ENCODE results near the gene EFHC1. TPM values are rescaled to one million over a fixed set of nuclear protein-coding genes. Genes with fewer than 3 reads are reported as not detected.

The EFHC1 gene
- total and polyA plus RNA-seq, 2 experiments from 2014 or later = 24.3 to 28.0 TPM

DNA sequence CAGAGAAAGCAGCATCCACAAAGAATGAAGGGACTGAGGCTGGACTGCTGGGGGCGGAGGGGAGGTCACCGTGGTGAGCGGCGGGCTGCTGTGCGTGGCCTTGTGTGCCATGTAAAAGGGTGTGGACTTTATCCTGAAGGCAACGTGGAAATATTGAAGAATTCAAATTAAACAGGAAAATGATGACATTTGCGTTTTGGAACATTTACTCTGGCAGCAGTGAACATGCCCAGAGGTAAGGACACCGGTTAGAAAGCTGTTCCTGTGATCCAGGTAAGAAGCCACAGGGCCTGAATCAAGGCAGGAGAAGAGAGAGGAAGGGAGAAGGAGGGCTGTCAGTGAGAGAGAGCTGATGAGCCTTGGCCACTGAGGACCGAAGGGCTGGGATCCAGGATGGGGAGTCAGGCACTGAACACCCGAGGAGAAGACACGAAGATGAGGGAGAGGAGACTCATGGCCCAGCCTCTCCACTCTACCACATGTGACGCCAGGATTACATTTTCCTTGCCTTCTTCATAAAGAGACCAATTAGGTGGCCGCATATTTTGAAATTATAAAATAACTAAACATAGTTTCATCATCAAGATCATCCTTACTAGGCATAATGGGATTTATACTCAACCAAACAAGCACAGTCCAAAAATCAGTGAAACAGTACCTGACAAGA, 98.3 kb downstream of the EFHC1 start:
- peaks cover 31% of the 10 kb centered on the region for H3K36me3 Mint-ChIP-seq (ENCODE audit: low read depth)
- H3K79me2 ChIP-seq (replicated peaks; ENCODE audit: insufficient read depth) = peaks cover 2% of the 10 kb centered on the region; the same call in 1 of the 2 replicates

More for the DNA sequence above, 98.3 kb downstream of the EFHC1 start:
- TF ChIP-seq, protein P1, sequence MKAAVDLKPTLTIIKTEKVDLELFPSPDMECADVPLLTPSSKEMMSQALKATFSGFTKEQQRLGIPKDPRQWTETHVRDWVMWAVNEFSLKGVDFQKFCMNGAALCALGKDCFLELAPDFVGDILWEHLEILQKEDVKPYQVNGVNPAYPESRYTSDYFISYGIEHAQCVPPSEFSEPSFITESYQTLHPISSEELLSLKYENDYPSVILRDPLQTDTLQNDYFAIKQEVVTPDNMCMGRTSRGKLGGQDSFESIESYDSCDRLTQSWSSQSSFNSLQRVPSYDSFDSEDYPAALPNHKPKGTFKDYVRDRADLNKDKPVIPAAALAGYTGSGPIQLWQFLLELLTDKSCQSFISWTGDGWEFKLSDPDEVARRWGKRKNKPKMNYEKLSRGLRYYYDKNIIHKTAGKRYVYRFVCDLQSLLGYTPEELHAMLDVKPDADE (IDR thresholded peaks at IDR 0.05) = no peak
- no peak for TF ChIP-seq EZH2 (IDR thresholded peaks at IDR 0.05; ENCODE audit: low read depth, unreplicated experiment)
- TF ChIP-seq EZH2phosphoT487 (IDR thresholded peaks at IDR 0.05; ENCODE audit: unreplicated experiment) = no peak
- TF ChIP-seq ZNF114 (CRISPR knock-in tag; IDR thresholded peaks at IDR 0.05) = no peak
- no peak for TF ChIP-seq POLR2AphosphoS5 (IDR thresholded peaks at IDR 0.05; ENCODE audit: low read depth)
- TF ChIP-seq, protein P2, sequence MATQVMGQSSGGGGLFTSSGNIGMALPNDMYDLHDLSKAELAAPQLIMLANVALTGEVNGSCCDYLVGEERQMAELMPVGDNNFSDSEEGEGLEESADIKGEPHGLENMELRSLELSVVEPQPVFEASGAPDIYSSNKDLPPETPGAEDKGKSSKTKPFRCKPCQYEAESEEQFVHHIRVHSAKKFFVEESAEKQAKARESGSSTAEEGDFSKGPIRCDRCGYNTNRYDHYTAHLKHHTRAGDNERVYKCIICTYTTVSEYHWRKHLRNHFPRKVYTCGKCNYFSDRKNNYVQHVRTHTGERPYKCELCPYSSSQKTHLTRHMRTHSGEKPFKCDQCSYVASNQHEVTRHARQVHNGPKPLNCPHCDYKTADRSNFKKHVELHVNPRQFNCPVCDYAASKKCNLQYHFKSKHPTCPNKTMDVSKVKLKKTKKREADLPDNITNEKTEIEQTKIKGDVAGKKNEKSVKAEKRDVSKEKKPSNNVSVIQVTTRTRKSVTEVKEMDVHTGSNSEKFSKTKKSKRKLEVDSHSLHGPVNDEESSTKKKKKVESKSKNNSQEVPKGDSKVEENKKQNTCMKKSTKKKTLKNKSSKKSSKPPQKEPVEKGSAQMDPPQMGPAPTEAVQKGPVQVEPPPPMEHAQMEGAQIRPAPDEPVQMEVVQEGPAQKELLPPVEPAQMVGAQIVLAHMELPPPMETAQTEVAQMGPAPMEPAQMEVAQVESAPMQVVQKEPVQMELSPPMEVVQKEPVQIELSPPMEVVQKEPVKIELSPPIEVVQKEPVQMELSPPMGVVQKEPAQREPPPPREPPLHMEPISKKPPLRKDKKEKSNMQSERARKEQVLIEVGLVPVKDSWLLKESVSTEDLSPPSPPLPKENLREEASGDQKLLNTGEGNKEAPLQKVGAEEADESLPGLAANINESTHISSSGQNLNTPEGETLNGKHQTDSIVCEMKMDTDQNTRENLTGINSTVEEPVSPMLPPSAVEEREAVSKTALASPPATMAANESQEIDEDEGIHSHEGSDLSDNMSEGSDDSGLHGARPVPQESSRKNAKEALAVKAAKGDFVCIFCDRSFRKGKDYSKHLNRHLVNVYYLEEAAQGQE (IDR thresholded peaks at IDR 0.05; ENCODE audit: unreplicated experiment) = no peak
- TF ChIP-seq CTCF (conservative IDR thresholded peaks at IDR 0.05; ENCODE audit: low read depth in 2 of 2) = no peak
- no peak for TF ChIP-seq STAT1 (IDR thresholded peaks at IDR 0.05; ENCODE audit: unreplicated experiment)
- no peak for TF ChIP-seq ZNF331 (CRISPR knock-in tag; IDR thresholded peaks at IDR 0.05; ENCODE audit: low read depth)
- TF ChIP-seq JUNB (IDR thresholded peaks at IDR 0.05; ENCODE audit: unreplicated experiment) = no peak
- TF ChIP-seq NANOG (IDR thresholded peaks at IDR 0.05; ENCODE audit: borderline replicate concordance) = no peak
- TF ChIP-seq, protein P3, sequence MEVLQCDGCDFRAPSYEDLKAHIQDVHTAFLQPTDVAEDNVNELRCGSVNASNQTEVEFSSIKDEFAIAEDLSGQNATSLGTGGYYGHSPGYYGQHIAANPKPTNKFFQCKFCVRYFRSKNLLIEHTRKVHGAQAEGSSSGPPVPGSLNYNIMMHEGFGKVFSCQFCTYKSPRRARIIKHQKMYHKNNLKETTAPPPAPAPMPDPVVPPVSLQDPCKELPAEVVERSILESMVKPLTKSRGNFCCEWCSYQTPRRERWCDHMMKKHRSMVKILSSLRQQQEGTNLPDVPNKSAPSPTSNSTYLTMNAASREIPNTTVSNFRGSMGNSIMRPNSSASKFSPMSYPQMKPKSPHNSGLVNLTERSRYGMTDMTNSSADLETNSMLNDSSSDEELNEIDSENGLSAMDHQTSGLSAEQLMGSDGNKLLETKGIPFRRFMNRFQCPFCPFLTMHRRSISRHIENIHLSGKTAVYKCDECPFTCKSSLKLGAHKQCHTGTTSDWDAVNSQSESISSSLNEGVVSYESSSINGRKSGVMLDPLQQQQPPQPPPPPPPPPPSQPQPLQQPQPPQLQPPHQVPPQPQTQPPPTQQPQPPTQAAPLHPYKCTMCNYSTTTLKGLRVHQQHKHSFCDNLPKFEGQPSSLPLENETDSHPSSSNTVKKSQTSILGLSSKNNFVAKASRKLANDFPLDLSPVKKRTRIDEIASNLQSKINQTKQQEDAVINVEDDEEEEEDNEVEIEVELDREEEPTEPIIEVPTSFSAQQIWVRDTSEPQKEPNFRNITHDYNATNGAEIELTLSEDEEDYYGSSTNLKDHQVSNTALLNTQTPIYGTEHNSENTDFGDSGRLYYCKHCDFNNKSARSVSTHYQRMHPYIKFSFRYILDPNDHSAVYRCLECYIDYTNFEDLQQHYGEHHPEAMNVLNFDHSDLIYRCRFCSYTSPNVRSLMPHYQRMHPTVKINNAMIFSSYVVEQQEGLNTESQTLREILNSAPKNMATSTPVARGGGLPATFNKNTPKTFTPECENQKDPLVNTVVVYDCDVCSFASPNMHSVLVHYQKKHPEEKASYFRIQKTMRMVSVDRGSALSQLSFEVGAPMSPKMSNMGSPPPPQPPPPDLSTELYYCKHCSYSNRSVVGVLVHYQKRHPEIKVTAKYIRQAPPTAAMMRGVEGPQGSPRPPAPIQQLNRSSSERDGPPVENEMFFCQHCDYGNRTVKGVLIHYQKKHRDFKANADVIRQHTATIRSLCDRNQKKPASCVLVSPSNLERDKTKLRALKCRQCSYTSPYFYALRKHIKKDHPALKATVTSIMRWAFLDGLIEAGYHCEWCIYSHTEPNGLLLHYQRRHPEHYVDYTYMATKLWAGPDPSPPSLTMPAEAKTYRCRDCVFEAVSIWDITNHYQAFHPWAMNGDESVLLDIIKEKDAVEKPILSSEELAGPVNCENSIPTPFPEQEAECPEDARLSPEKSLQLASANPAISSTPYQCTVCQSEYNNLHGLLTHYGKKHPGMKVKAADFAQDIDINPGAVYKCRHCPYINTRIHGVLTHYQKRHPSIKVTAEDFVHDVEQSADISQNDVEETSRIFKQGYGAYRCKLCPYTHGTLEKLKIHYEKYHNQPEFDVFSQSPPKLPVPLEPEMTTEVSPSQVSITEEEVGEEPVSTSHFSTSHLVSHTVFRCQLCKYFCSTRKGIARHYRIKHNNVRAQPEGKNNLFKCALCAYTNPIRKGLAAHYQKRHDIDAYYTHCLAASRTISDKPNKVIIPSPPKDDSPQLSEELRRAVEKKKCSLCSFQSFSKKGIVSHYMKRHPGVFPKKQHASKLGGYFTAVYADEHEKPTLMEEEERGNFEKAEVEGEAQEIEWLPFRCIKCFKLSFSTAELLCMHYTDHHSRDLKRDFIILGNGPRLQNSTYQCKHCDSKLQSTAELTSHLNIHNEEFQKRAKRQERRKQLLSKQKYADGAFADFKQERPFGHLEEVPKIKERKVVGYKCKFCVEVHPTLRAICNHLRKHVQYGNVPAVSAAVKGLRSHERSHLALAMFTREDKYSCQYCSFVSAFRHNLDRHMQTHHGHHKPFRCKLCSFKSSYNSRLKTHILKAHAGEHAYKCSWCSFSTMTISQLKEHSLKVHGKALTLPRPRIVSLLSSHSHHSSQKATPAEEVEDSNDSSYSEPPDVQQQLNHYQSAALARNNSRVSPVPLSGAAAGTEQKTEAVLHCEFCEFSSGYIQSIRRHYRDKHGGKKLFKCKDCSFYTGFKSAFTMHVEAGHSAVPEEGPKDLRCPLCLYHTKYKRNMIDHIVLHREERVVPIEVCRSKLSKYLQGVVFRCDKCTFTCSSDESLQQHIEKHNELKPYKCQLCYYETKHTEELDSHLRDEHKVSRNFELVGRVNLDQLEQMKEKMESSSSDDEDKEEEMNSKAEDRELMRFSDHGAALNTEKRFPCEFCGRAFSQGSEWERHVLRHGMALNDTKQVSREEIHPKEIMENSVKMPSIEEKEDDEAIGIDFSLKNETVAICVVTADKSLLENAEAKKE (CRISPR knock-in tag; IDR thresholded peaks at IDR 0.05) = no peak
- no peak for TF ChIP-seq CREB1 (CRISPR knock-in tag; IDR thresholded peaks at IDR 0.05; ENCODE audit: low read depth)
- Histone ChIP-seq H3K27me3 (ENCODE audit: insufficient read depth) (no peaks in the 10 kb centered on the region), H3K36me3 (ENCODE audit: insufficient read depth) (no peaks in the 10 kb centered on the region; the same call in 1 of the 2 replicates), H4K20me1 (replicated peaks; ENCODE audit: insufficient read depth) (no peaks in the 10 kb centered on the region), H3K4me3 (no peak overlapping the region), H3F3A (replicated peaks; ENCODE audit: low read depth) (no peaks in the 10 kb centered on the region), H3K4me2 (peak overlapping the region; percentile 70), H3K9me2 (ENCODE audit: insufficient read depth) (no peaks in the 10 kb centered on the region), H3K4me1 (ENCODE audit: insufficient read depth) (peaks cover 12% of the 10 kb centered on the region), H2AFZ (no peak overlapping the region), H3K27ac (ENCODE audit: low read depth) (0 out of 2 replicates have a peak overlapping the region, but pooled peaks have one; percentile 81)
- ATAC-seq (no peak; the same call in 2 of the 3 replicates), DNase-seq (ENCODE audit: low spot score) (no peak)
- Mint-ChIP-seq H3K27me3 (ENCODE audit: insufficient read depth, low read depth, poor library complexity) (peaks cover 7% of the 10 kb centered on the region), H3K9me3 (no peaks in the 10 kb centered on the region), H3K4me3 (no peak overlapping the region; the same call in 2 of the 3 replicates), H3K4me1 (peaks cover 42% of the 10 kb centered on the region), H3K27ac (peak overlapping the region; percentile 96)

All from GM23338 (cell line).